Right renal cortex interstitium (tissue), 3 donors: ENCODE measurements around the gene CRTAP. TPM values are rescaled to one million over a fixed set of nuclear protein-coding genes. Genes with fewer than 3 reads are reported as not detected.
"Not testable (repeated sequence)": the region's sequence is repeated elsewhere in the genome, so short reads cannot be mapped to it uniquely, and the experiment has no call there.

Experiments used
- DNase-seq, 3 donors: peaks; one replicate each; pipeline ENCODE4 v3.0.0-alpha.2; 2013; ENCODE audit warnings: low read depth in 3 of 3, low spot score in 2 of 3
- polyA plus RNA-seq, 3 donors: library from polyadenylated mRNA; unstranded; fragments of 120-200 nt; gene quantifications; one replicate each; pipeline ENCODE4 v1.2.1, GENCODE V29; 2013; ENCODE audit not compliant: insufficient read length in 3 of 3

CRTAP gene
- polyA plus RNA-seq, 3 donors: 172 to 191 (median 178) TPM

- no peak for DNase-seq
These were observed 23.9 kb downstream of the CRTAP start for GRCh38 chr3:33137691-33138090.

- DNase-seq: not testable (repeated sequence)
These were observed 25.3 kb downstream of the CRTAP start for GRCh38 chr3:33139006-33139623.

GRCh38 chr3:33139996-33140395 lies 26.2 kb downstream of the CRTAP start:
- no peak for DNase-seq

- no peak for DNase-seq
These were observed 27.2 kb downstream of the CRTAP start for GRCh38 chr3:33141006-33141405.

- DNase-seq: no peak
These were observed 30.6 kb downstream of the CRTAP start for GRCh38 chr3:33144433-33144832.

DNA sequence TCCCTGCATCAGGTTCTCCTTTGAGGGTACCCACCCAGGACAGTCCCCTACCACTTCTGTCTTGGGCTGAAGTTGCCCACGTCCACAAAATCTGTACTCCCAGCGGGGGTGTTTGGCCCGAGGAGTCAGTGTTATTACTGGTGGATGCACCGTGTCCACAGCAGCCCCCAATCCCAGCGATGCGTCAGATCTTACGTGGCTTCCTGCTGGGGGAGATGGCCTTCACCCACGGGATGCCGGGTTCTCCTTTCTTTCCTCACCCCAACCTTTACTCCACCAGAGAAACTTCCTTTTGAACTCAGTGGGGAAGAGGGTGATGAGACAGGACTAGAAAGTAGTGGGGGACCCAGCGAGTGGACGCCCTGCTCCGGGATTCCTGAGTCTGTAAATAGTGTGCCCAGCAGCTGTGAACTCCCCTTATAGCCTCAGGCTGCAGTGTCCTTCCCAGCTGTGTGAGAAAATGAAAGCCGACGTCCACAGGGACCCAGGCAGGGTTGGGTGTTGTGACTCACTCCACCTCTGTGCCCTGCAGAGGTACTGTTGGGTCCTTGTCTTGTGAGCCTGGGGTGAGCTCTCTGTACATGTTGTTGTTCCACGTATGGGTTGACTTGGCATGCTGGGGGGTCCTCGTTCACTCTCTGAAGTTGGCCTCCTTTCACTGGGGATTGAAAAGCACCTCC lies 31.5 kb downstream of the CRTAP start:
- DNase-seq: no peak

DNA sequence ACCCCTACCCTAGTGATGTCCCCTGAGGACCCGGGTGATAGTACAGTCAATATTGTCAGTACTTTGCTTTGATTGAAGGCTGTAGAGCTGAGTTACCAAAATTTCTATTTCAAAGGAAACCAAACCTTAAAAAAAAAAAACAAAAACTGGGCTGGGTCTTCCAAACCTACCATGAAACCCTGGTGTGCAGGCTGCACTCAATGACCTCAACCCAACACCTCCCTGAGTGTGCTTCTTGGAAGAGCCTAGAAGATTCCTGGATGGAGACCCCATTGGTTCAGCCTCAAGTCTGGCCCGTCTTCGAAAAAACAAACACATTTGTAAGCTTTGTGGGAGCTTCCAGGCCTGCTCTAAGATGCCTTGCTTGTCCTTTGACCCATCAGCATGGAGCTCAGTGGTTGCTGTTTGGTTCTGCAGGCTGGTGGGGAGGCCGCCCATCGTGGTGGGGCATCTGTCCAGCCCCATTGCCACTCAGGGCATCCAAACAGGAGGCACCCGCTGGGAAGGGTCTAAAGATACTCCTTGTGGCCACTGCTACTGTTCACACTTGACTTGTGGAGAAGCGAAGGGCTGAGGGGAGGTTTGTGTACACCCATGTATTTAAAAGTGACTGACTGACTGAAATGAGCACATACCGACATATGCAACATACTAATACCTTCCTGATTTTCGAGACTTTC lies 32.2 kb downstream of the CRTAP start:
- no peak for DNase-seq

DNA sequence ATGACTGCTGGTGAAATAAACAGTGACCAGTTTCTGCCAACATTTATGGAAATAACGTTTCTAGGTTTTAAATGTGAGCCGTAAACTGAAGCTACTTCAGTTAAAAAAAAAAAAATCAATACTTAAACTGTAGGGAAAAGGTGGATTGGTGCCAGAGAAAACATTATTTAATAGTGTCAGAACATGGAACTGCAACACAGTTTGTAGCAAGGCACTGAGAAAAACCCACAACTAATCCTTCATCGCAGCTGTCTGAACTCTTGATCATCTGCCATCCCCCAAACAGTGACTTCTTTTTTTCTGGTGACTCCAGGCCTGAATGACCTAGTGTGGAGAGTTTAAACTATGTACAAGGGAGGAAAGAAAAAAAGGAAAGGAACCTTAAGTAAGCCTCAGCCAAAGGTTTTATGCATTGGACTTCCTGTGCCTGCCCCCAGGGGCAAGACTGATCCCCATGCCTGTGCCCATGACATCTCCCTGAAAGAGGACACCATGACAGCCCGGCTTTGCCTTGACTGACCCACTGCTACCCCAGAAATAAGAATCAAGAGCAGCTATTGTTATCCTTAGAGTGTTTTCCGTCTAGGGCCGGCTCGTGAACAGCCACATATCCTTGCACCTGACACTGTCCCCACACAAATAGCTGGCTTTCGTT lies 33.1 kb downstream of the CRTAP start:
- peak in 1 of 3 donors; percentile 6 for DNase-seq

DNA sequence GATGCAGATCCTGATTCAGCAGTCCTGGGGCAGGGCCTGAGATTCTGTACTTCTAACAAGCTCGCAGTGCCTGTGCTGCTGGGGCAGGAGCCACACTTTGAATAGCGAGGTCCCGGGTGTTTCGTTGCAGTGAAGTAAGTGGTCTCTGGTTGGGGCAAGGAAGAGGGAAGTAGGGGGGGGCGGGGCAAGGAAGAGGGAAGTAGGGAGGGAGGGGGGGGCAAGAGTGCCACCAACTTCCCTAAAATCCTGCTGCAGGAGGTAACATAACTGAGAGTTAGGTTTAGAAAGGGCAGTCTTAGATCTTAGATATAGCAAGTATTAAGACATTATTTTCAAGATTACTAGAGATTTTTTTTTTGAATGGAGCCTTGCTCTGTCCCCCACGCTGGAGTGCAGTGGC lies 35.5 kb downstream of the CRTAP start:
- no peak for DNase-seq

GRCh38 chr3:33152363-33153360 lies 38.8 kb downstream of the CRTAP start:
- no peak for DNase-seq

DNA sequence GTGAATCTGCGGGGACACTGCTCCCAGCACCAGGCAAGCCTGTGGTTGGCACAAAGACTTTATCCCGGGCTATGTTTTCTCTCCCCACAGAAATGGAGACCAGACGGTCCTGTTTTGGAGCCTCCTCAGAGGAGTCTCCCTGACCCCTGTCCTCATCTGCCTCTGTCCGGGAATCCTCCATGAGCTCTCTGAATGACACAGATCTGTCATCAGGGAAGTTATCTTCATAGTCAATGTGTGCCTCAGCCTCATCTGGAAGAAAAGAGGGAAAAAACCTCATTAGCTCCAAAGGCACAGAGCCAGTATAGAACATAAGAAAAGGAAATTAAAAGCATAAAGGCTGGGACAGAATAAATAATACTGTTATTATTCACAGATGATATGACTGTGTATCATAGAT lies 40.0 kb downstream of the CRTAP start:
- DNase-seq: no peak

DNA sequence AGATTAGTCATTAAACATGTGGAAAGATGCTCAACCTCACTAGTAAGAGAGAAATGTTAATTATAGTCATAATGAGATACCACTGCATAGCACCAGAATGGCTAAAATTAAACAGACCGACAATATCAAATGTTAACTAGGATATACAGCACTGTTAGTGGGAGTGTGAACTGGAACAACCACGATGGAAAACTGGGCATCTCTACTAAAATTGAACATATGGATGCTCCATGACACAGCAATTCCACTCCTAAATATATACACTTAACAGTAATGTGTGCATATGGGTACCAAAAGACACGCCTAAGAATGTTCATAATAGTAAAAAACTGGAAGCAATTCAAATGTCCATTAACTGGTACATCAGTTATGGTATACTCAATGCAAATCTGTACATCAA lies 41.5 kb downstream of the CRTAP start:
- DNase-seq: no peak

DNA sequence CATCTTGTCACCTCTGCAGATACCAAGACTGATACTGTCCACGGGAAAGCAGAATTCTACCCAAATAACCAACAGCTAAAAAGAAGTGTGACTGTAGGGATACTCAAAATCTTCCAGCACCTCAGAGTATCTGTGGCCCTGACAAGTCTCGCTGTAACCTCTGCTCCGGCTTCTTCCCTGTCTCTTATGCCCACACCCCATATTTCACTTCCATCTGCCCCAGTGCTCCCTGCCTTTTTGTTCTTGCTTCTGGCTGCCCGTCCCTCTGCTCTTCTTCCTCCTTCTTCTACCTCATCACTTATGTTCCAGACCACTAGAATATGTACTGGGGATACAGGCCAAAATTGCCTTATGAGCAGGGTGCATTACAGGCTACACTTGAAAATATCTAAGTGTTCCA lies 45.4 kb downstream of the CRTAP start:
- no peak for DNase-seq

DNA sequence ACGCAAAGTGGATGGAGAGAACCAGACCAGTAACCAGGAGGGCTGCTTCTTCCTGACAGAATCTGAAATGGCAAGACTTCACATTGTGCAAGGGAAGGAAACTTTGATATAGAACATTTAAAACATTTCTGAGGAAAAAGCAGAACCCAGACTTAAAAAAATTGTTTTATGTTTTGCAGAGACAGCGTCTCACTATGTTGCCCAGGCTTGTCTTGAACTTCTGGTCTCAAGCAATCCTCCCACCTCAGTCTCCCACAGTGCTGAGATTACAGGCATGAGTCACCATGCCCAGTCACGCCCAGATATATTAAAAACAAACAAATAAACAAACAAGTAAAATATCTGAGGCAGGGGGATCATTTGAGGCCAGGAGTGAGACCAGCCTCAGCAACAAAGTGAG lies 46.2 kb downstream of the CRTAP start:
- DNase-seq: no peak

- DNase-seq: not testable (repeated sequence)
These were observed 48.8 kb downstream of the CRTAP start for GRCh38 chr3:33162621-33163020.

GRCh38 chr3:33165372-33165771 lies 51.6 kb downstream of the CRTAP start:
- DNase-seq: no peak

DNA sequence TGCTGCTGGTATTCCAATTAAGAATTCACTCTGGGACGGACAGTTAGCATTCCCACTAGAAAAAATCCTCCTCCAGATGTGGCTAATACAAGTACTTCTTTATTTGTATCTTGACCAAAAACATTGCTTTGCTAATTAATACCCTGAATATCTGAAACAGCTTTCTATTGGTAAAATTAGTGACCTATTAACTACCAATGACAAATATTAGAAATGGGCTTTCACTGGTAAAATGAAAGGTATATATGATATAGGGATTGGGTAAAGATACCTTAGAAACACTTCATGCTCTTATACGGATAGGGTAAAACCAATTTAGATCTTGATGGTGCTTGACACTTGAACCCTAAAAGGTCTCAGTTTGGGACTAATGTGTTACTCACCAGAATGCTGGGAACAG lies 52.3 kb downstream of the CRTAP start:
- DNase-seq: no peak

GRCh38 chr3:33167284-33167683 lies 53.5 kb downstream of the CRTAP start:
- DNase-seq: no peak

- DNase-seq: no peak
These were observed 54.0 kb downstream of the CRTAP start for GRCh38 chr3:33167716-33168336.

GRCh38 chr3:33170531-33170930 lies 56.7 kb downstream of the CRTAP start:
- DNase-seq: no peak
